CD4-positive, alpha-beta T cell treated with Interleukin-15 for 1 hour (primary cell): ENCODE data around the gene GSG1L.

Source experiments
- DNase-seq: peaks from one replicate; pipeline ENCODE4 v3.0.0-alpha.2; 2020

The GSG1L gene

GRCh38 chr16:28090646-28091377, 27.3 kb upstream of the GSG1L start:
- DNase-seq: no peak

GRCh38 chr16:28089992-28090365, 26.5 kb upstream of the GSG1L start:
- no peak for DNase-seq

DNA sequence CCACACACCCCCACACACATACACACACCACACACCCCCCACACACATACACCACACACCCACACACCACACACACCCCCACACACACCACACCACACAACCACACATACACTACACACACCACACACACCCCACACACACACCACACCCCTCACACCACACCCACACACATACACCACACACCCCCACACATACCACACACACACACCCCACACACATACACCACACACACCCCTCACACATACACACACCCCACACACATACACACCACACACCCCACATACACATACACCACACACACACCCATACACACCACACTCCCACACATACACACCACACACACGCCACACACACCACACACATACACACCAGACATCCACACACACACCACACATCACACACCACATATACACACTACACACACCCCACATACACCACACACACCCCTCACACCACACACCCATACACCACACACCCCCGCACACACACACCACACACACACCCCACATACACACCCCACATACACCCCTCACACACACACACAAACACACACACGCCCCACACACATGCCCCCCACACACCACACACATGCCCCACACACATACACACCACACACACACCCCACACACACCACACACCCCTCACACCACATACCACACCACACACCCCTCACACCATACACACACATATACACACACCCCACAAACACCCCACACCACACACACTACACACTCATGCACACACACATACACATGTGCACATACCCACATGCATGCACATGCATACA, 25.9 kb upstream of the GSG1L start:
- no peak for DNase-seq

DNA sequence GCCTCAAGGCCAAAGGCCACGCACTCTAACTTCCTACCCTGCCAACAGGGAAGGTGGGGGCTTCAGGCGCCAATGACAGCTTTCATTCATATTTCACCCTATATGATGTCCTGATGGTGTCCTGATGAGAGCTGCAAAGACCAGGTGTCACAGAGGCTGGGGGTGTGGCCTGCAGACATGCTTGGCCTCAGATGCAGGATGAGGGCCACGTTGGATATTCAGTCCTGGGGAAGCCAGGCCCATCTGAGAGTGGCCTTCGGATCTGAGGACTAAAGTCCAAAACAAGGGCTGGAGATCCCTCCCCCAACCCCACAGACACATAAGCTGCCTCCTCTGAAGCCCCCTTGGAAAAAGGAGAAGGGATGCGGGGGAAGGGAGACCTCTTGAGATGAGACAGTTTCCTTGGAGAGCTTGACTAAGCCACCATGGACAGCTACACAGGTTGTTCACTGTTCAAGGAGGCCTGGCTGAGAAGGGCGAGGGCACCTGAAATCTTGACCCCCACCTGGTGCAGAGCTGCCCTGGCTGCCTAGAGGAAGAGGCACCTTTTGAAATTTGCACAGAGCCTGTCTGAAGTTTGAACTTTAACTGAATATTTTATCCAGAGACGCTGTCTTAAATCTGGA, 24.3 kb upstream of the GSG1L start:
- no peak for DNase-seq

DNA sequence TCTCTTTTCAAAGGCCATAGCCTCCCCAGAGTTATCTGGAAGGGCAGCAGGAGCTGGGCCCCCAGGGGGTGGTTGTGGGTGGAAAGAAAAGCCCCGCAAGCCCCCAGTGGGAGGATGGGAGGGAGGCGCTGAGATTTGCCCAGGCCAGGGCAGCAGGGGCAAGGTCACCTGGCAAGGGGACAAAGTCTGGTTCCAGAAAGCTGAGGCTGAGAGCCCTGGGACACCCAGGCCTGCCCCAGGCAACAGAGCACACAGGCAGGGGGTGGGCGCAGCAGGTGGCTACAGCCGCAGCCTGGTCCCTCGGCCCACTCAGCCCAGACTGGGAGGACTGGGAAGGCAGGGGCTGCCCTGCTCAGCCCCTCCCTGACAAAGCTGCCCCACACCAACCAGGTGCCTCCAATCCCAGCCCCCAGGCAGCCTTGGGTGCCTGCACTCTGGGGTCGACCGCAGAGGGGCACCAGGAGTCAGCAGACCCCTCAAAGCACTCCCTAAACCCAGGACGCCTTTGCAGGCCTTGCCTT, 23.7 kb upstream of the GSG1L start:
- DNase-seq: no peak

- DNase-seq: no peak
These were observed 22.9 kb upstream of the GSG1L start for GRCh38 chr16:28086186-28087139.

DNA sequence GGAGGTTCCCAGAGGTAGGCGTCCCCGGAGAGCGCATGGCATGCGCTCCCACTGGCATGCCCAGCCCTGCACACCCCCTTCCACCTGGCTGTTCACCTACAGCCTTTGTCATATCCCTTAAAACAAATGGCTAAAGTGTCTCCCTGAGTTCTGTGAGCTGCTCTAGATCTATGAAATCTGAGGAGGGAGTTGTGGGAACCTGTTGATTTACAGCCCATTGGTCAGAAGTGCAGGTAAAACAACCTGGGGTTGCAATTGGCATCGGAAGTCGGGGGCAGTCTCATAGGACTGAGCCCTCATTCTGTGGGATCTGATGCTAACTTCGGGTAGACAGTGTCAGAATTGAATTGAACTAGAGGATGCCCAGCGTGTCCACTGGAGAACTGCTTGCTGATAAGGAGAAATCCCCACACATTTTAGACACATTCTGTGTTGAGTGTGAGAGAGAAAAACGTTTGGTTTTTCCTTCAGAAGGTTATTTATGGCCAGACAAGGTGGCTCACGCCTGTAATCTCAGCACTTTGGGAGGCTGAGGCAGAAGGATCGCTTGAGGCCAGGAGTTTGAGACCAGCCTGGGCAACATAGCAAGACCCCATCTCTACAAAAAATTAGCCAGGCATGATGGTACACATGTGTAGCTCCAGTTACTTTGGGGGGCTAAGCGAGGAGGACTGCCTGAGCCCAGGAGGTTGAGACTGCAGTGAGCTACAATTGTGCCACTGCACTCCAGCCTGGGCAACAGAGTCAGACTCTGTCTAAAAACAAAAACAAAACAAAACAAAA, 22.1 kb upstream of the GSG1L start:
- no peak for DNase-seq

DNA sequence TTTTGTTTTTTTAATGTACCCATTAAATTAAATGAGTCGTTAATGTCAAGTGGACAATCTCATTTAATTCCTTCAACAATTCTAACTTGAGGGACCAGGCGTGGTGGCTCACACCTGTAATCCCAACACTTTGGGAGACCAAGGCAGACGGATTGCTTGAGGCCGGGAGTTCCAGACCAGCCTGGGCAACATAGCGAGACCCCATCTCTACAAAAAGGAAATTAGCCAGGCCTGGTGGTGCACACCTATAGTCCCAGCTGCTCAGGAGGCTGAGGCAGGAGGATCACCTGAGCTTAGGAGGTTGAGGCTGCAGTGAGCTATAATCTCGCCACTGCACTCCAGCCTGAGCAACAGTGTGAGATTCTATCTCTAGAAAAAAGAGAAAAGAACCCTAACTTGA, 20.7 kb upstream of the GSG1L start:
- no peak for DNase-seq

DNA sequence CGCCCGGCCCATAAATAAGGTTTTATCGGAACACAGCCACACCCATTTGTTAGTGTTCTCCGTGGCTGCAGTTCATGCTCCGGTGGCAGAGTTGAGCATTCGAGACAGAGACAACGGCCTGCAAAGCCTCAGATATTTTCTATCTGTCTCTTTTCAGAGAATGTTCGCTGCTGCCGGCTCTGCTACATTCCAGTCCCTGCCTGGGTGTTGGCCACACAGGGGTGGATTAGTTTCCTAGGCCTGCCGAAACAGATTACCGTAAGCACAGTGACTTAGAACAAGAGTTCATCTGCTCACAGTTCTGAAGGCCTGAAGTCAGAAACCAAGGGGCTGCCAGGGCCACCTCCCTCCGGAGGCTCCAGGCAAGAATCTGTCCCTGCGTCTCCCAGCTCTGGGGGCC, 19.1 kb upstream of the GSG1L start:
- DNase-seq: no peak

DNA sequence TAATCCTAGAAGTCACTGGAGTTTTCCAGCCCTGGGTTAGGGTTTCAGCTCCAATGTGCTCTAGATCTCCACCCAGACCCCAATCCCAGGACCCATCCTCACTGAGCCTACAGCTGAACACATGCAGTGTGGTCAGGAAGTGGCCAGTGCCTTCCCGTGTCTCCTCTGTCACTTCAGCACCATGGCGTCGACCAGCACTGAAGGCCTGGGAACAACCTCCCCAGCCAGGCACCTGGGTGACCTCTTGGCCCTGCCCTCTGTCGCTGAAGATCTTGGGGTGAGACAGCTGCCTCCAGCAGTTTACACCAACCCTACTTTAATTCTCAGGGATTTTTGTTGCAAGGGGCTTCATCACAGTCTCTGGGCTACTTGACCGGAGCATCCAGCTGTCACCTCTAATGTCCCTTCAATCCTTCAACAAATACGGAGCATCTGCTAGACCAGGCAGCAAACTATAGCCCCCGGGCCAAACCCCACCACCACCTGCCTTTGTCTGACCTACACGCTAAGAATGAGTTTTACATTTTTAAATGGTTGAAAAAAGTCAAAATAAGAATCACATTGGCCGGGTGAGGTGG, 18.0 kb upstream of the GSG1L start:
- no peak for DNase-seq

- no peak for DNase-seq
These were observed 14.7 kb upstream of the GSG1L start for GRCh38 chr16:28078261-28078660.

GRCh38 chr16:28073836-28074235, 10.3 kb upstream of the GSG1L start:
- DNase-seq: no peak

GRCh38 chr16:28072087-28072486, 8.6 kb upstream of the GSG1L start:
- DNase-seq: no peak

DNA sequence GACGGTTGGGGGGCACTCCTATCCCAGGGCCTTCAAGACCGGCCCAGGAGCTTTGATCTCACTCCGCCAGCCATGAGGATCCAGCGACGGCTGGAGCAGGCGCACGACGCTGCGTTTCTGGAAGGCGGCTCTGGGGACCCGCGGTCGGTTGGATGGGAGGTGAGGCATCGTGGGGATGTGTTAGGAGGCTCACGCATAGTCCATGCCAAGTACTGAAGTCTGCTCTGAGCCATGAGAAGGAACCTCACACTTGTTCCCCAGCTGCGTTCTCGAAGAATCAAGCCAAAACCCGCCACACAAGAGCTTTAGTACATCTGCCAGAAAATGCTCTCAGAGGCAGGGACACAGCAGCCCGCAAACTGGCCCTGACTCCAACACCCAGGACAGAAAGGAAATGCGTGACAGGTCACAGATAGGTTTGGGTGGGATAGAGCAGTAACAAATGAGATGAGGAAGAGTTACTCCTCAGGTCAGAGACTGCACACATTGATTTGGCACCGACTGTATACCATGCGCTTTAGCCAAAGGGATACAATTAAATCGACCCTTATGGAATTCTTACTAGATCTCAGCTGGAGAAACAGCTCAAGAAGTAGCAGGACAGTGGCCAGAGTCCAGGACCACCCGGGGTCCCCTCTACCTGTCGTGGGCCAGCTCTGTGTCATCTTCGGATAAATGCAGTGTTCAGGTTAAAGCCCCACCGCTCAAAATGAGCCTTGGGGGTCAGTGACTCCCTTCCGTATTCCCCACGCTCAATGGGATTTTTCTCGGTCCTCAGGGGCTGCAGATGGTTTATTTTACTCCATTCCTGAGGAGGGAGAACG, 6.7 kb upstream of the GSG1L start:
- no peak for DNase-seq

- DNase-seq: no peak
These were observed 5.5 kb upstream of the GSG1L start for GRCh38 chr16:28068976-28069375.

- no peak for DNase-seq
These were observed 4.3 kb upstream of the GSG1L start for GRCh38 chr16:28067604-28068379.

DNA sequence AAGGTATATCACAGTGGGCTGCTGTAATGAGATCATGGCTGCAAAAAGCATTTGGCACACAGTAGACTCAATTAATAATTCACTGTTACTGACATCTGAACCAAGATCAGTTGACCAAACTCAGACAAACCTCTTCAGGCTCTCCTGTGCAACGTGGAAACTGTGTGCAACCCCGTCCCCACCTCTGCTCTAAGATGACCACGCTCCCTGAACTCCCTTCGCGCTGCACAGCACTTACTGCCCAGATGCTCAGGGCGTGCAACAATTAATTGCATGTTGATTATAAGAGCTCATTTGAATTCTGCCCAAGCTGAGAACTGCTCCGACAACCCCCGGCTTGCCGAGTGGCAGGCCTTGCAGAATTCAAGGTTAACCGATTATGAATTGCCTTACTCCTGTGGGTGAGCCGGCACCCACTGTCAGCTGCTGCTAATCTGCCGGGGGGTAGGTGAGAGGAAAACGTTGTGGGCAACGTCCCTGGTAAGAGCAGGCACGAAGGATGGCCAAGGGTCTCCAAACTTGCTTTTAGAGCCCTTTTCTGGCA, 1.3 kb upstream of the GSG1L start:
- no peak for DNase-seq

DNA sequence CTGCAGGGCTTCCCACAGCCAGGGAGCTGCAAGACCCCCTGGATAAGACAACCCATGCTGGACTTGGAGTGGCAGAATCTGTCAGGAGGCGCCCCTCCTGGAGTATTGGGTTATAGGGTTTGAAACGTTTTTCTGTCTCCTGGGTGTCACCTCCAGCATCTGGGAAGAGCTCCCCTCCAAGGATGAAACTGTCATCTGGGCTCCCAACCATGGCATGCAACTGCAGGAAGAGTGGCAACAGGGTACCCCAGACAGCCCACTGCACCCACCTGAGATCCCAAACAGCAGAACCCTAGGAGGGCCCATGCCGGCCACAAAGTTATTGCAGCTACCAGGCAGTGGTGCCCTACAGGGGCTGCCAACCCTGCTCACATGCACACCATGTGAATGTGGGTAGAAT, 636 bp upstream of the GSG1L start:
- DNase-seq: no peak

- DNase-seq: no peak
These were observed 530 bp downstream of the GSG1L start for GRCh38 chr16:28062847-28063521.
